HG03045 (cell line): ENCODE measurements around the gene BOLA2.
"Not testable (repeated sequence)": the region's sequence is repeated elsewhere in the genome, so short reads cannot be mapped to it uniquely, and the experiment has no call there.

Experiments
- ATAC-seq: cut with Tn5 transposase; IDR thresholded peaks from one replicate; pipeline ENCODE4 v1.9.1; 2021; ENCODE audit warnings: mild to moderate bottlenecking, moderate library complexity; ENCODE audit not compliant: unreplicated experiment

BOLA2 gene

DNA sequence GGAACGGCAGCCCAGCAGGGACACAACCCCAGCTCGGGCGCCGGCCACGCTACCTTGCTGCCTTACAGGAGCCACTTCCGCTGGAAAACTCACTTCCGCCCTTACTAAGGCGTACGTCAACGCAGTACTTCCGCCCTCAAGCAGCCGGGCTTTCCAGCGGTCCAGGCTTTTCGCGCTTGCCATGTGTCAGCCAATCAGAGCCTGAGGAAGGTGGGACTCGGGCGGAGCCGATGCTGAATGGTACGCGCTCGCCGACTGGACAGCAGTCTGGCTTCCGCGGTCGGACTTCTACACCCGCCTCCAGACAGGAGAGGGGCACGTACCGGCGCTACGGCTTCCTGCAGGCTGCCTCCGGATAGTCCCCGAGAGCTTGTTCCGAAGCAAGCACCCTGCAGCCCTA is at the start of gene BOLA2, which contains the start of gene SLX1B:
TSS of gene BOLA2 (minus strand) at position 83 of the 400 bp plus-strand sequence. CDS start 98 bp downstream, outside the sequence.
TSS of gene SLX1B (plus strand) at position 265 of the 400 bp plus-strand sequence.
- peak; percentile 80 for ATAC-seq

GRCh38 chr16:29482276-29482675 is 28.1 kb upstream of the BOLA2 start:
- not testable (repeated sequence) for ATAC-seq

- not testable (repeated sequence) for ATAC-seq
Measured at GRCh38 chr16:29472065-29472464, 17.9 kb upstream of the BOLA2 start.

- ATAC-seq = not testable (repeated sequence)
Measured at GRCh38 chr16:29469660-29470059, 15.5 kb upstream of the BOLA2 start.

GRCh38 chr16:29467654-29468366 is 13.7 kb upstream of the BOLA2 start:
- not testable (repeated sequence) for ATAC-seq

GRCh38 chr16:29466904-29467303 is 12.8 kb upstream of the BOLA2 start:
- ATAC-seq = not testable (repeated sequence)

GRCh38 chr16:29465985-29466824 is 12.1 kb upstream of the BOLA2 start:
- not testable (repeated sequence) for ATAC-seq

DNA sequence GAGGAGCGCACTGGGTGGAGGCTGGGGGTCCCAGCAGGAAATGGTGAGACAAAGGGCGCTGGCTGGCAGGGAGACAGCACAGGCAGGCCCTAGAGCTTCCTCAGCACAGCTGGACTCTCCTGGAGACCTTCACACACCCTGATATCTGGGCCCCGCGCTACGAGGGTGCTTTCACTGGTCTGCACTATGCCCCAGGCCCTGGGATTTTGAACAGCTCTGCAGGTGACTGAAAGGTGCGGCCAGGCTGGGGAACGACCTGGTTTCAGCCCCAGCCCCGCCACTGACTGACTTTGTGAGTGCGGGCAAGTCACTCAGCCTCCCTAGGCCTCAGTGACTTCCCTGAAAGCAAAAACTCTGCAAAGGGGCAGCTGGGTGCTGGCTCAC is 6.5 kb upstream of the BOLA2 start:
- ATAC-seq = not testable (repeated sequence)

DNA sequence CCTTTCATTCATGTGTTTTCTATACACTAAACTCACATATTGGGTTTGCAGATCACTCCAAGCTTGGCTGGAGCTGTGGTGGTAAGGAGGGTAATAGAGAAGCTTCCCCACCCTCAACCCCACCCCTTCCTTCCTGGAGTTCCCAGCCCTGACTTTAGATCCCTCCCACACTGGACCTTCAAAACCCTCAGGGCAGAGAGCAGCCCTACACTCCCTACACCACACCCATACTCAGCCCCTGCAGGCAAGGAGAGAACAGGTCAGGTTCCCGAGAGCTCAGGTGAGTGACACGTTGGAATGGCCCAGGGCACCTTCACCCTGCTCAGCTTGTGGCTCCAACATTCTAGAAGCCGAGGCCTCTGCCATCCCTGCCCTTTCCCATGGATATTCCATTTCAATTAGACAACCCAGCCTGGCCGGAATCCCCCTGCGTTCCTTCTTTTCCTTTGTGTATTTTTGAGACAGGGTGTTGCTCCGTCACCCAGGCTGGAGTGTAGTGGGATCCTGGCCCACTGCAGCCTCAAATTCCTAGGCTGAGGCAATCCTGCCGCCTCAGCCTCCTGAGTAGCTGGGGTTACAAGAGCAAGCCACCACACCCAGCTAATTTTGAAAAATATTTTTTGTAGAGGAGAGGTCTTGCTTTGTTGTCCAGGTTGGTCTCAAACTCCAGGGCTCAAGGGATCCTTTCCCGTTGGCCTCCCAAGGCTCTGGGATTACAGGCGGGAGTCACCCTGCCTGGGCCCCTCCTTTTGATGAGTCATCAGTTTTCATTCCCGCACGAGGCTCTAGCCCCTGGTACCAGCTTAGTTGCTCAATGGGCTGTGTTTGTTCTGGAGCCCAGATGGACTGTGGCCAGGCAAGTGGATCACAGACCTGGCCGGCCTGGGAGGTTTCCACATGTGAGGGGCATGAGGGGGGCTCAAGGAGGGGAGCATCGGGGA is 5.8 kb upstream of the BOLA2 start, which contains the start of gene SULT1A4:
TSS of gene SULT1A4 (plus strand) at position 208 of the 941 bp plus-strand sequence. CDS start 1,473 bp downstream, outside the sequence.
- ATAC-seq = not testable (repeated sequence)

GRCh38 chr16:29457660-29458059 is 3.5 kb upstream of the BOLA2 start:
- not testable (repeated sequence) for ATAC-seq

GRCh38 chr16:29454828-29455227 is 677 bp upstream of the BOLA2 start:
- peak; percentile 66 for ATAC-seq

DNA sequence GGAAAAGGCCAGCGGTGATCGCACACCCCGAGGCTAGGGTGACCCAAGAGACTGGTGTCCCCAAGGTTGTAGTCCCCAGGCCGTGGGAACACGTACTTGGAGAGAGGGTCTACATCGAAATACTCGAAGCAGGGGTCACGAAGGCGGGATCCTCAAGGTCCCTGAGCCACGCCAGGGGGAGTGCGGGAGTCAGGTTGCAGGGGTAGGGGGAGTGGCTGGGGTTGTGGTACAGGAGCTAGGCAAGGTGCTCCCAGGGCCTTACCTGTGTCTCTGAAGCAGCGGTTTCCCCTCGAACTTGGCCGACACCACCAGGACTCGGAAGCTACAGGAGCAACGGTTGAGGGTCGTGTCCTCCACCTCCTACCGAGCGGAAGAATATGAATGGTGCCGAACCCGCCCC is 397 bp downstream of the BOLA2 start:
- ATAC-seq = peak; percentile 3

GRCh38 chr16:29425390-29425789 is 28.8 kb downstream of the BOLA2 start:
- not testable (repeated sequence) for ATAC-seq

DNA sequence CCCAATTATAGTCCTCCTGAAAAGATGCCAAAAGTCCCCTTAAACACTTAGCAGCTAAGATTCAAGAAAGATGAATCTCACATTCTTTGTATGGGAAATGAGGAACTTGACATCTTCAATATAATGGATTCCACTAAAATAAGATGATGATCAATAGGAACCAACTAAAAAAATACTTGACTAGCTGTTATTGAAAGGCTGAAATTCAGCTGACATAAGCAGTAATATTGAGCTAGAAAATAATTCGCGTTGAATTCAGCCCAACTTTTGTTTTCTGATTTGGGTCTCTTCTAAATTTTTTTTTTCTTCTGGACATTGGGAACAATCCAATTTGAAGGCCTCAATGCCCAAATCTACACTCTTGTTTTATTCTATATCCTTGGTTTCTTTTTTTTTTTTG is 30.6 kb downstream of the BOLA2 start:
- not testable (repeated sequence) for ATAC-seq

DNA sequence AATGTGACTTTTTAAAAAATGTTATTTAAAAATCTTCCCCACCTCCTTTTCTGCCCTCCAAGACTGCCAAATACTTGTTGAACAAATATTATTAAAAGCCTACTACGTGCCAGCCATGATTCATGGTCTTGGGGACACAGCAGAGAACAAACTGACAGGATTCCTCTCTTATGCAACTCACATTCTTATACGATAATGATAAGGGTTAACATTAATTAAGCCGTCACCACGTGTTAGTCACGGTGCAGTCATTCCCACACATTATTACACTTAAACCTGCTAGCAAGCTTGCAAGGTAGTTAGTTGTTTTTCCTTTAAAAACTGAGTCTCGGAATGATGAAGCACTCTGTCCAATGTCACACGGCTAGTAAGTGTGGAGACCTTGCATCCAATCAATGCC is 48.9 kb downstream of the BOLA2 start:
- not testable (repeated sequence) for ATAC-seq
